ENCODE measurements around the gene MINAR1.

The MINAR1 gene, protein sequence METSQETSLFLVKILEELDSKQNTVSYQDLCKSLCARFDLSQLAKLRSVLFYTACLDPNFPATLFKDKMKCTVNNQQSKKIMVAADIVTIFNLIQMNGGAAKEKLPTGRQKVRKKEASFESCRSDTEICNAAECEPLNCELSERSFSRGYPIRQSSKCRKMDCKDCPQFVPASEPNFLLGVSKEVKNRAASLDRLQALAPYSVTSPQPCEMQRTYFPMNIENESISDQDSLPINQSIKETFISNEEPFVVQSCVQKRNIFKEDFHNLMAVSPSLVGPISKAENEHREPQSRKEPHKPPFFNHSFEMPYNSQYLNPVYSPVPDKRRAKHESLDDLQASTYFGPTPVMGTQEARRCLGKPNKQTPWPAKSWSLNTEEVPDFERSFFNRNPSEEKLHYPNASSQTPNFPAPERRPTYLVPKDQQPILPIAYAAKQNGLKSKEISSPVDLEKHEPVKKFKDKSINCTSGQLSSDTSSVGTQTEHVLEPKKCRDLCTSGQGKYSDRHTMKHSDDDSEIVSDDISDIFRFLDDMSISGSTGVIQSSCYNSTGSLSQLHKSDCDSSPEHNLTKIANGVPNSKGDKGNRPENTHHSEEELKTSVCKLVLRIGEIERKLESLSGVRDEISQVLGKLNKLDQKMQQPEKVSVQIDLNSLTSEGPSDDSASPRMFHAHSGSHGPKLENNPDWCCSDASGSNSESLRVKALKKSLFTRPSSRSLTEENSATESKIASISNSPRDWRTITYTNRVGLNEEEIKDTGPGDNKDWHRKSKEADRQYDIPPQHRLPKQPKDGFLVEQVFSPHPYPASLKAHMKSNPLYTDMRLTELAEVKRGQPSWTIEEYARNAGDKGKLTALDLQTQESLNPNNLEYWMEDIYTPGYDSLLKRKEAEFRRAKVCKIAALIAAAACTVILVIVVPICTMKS

DNA sequence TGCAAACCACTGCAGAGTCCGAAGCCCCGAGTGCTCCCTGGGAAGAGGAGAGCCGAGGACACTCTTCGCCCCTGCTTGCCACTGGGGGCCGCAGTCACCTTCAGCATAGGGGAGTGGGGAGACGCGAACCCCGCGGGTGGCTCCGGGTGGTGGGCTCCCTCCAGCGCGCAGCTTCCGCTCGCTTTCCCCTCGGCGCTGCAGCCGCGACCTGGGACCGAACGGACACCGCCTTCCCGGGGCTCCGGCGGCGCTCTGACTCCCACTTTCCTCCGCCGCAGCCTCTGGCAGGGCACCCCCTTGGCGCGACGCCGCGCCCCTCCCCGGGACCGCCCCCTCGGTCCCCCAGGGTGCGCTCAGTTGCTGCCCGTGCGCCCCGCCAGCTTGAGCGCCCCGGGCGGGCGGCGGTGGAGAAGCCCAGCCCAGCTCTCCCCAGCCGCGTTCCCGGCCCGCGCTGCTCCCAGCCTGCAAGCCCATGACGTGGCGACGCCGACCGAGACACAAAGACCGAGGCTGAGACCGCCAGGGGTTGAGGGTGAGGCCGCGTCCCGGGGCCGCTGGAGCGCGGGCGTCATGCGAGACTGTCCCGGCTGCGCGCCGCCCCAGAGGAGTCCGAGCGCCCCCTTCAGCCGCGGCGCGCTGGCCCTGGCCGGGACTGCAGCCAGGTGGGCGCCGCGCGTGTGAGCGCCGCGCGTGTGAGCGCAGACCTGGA, at the start of gene MINAR1:
Gene MINAR1, plus strand, starts transcription at position 701 of the 709 bp plus-strand sequence. CDS start 23,812 bp downstream, outside the sequence.
- H3K27me3 Mint-ChIP-seq (ENCODE audit: low read depth) = peaks cover 83% of the 10 kb centered on the region

DNA sequence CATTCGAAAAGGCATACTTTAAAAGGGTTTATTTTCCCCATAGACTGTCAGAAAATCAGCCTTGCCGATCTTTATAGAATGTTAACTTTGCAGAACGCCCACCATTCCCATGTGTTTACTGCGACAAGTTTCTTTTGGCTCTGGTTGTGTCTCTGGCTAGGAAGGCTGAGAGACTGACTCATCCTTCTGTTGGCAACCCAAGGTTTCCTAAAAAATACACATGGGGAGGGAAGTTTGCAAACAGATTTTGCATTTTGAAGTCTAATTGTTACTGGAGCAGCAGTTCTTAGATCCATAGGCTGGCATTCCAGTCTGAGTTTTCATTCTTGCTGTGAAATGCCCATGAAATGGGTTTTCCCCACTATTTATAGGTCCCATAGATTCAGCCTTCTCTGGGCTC, 37.9 kb upstream of the MINAR1 start:
- Mint-ChIP-seq H3K4me3 (no peak overlapping the region), H3K27me3 (ENCODE audit: low read depth) (no peaks in the 10 kb centered on the region), H3K27ac (no peak overlapping the region), H3K9me3 (no peaks in the 10 kb centered on the region), H3K4me1 (ENCODE audit: low read depth) (peaks cover 2% of the 10 kb centered on the region), H3K36me3 (ENCODE audit: low read depth) (peaks cover 2% of the 10 kb centered on the region)

More for the DNA sequence above, at the start of gene MINAR1:
- Mint-ChIP-seq H3K9me3 (no peaks in the 10 kb centered on the region), H3K4me1 (ENCODE audit: low read depth) (no peaks in the 10 kb centered on the region), H3K27ac (no peak within 1 kb of the TSS), H3K36me3 (ENCODE audit: low read depth) (no peaks in the 10 kb centered on the region), H3K4me3 (peak within 1 kb of the TSS; percentile 14)

- Mint-ChIP-seq H3K4me1 (ENCODE audit: low read depth) (peaks cover 2% of the 10 kb centered on the region), H3K27me3 (ENCODE audit: low read depth) (no peaks in the 10 kb centered on the region)
Measured at GRCh38 chr15:79396850-79397249, 35.3 kb upstream of the MINAR1 start.

DNA sequence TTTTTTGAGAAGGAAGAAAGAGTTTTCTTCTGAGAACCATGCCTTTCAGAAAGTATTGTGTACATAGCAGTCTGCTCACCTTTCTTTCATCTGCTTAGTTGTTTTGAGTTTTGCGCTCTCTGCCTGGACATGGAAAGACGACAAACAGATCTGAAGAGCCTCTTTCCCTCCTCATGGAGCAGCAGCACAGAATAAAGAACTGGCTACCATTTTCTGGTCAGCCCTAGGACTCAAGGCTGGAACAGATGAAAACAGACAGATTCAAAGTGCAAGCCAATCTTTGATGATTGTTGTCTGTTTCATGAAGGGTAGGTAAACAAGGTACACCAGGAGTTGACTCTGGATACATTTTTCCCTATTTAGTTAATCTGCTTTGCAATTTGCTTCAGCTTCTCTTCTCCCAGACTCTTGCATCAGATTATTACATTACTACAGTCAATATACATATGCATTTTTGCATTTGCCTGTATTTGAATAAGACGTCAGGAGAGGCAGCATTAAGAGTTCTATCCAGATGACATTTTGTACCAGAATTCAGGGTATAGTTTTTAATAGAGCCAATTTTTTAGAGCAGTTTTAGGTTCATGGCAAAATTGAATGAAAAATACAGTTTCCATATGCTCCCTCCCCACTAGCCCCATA, 34.7 kb upstream of the MINAR1 start:
- Mint-ChIP-seq H3K4me1 (ENCODE audit: low read depth) (peaks cover 2% of the 10 kb centered on the region), H3K27me3 (ENCODE audit: low read depth) (no peaks in the 10 kb centered on the region), H3K4me3 (no peak overlapping the region), H3K9me3 (no peaks in the 10 kb centered on the region), H3K27ac (no peak overlapping the region), H3K36me3 (ENCODE audit: low read depth) (peaks cover 2% of the 10 kb centered on the region)

More at GRCh38 chr15:79396850-79397249, 35.3 kb upstream of the MINAR1 start:
- Mint-ChIP-seq H3K4me3 (no peak overlapping the region), H3K9me3 (no peaks in the 10 kb centered on the region), H3K36me3 (ENCODE audit: low read depth) (peaks cover 2% of the 10 kb centered on the region), H3K27ac (no peak overlapping the region)

- Mint-ChIP-seq H3K36me3 (ENCODE audit: low read depth) (no peaks in the 10 kb centered on the region), H3K27me3 (ENCODE audit: low read depth) (no peaks in the 10 kb centered on the region), H3K27ac (no peak overlapping the region), H3K4me1 (ENCODE audit: low read depth) (peaks cover 2% of the 10 kb centered on the region), H3K4me3 (no peak overlapping the region), H3K9me3 (no peaks in the 10 kb centered on the region)
Measured at GRCh38 chr15:79399606-79400005, 32.5 kb upstream of the MINAR1 start.

DNA sequence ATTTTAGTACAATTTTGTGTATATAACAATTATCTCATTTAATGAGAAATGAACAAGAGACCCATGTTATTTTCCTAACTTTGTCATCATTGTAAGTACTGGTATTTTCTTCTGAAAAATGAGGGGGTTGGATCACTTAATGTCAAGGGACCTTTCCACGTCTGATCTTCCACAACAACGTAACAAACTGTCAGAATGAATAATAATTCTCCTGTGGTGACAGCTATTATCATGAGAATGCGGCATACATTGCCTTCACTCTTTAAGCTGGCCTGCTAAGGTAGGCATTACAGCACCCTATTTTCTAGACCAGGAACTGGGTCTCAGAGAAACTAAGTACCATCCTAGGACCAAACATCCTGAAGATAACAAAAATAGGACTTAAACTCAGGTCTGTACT, 31.5 kb upstream of the MINAR1 start:
- no peak overlapping the region for H3K4me3 Mint-ChIP-seq
- no peaks in the 10 kb centered on the region for H3K36me3 Mint-ChIP-seq (ENCODE audit: low read depth)
- no peak overlapping the region for H3K27ac Mint-ChIP-seq
- H3K4me1 Mint-ChIP-seq (ENCODE audit: low read depth) = peaks cover 2% of the 10 kb centered on the region
- no peaks in the 10 kb centered on the region for H3K9me3 Mint-ChIP-seq
- H3K27me3 Mint-ChIP-seq (ENCODE audit: low read depth) = no peaks in the 10 kb centered on the region

DNA sequence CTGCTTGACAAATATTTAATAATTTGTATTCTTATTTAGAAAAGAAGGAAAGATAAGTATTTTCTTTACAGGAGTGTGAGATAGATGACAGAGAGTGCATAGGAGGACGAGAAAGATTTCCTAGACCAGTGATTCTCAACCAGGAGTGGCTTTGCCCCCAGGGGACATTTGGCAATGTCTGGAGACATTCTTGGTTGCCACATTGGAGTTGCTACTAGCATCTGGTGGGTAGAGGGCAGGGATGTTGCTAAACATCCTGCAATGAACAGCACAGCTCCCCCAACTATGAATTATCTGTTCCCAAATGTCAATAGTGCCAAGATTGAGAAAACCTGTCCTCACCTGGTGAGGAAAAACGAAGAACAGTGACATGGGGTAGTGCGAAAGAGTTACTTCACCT, 30.8 kb upstream of the MINAR1 start:
- no peak overlapping the region for H3K27ac Mint-ChIP-seq
- H3K4me1 Mint-ChIP-seq (ENCODE audit: low read depth) = peaks cover 2% of the 10 kb centered on the region
- no peak overlapping the region for H3K4me3 Mint-ChIP-seq
- H3K27me3 Mint-ChIP-seq (ENCODE audit: low read depth) = no peaks in the 10 kb centered on the region
- H3K9me3 Mint-ChIP-seq = no peaks in the 10 kb centered on the region
- no peaks in the 10 kb centered on the region for H3K36me3 Mint-ChIP-seq (ENCODE audit: low read depth)

- H3K27ac Mint-ChIP-seq = no peak overlapping the region
- no peak overlapping the region for H3K4me3 Mint-ChIP-seq
- no peaks in the 10 kb centered on the region for H3K9me3 Mint-ChIP-seq
- H3K4me1 Mint-ChIP-seq (ENCODE audit: low read depth) = no peaks in the 10 kb centered on the region
- H3K27me3 Mint-ChIP-seq (ENCODE audit: low read depth) = no peaks in the 10 kb centered on the region
- no peaks in the 10 kb centered on the region for H3K36me3 Mint-ChIP-seq (ENCODE audit: low read depth)
Measured at GRCh38 chr15:79402136-79402535, 30.0 kb upstream of the MINAR1 start.

DNA sequence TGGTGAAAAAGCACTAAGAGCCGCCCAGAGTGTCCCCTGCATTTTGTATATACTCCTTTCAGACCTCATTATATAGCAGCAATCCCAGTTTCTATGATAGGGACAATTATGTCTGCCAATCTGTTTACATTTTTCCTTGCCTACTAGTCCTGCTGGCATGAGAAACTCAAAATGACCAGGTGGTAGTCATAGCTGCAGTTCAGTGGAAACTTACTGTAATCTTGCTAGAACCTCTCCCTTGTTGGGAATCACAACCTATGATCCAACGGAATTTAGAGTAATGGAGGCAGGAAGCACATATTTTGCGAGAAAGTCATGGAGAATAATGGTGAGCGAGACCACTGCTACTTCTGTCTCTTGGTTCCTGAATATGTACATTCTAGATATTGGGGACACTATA, 28.6 kb upstream of the MINAR1 start:
- no peak overlapping the region for H3K27ac Mint-ChIP-seq
- no peaks in the 10 kb centered on the region for H3K4me1 Mint-ChIP-seq (ENCODE audit: low read depth)
- H3K9me3 Mint-ChIP-seq = no peaks in the 10 kb centered on the region
- H3K4me3 Mint-ChIP-seq = no peak overlapping the region
- H3K27me3 Mint-ChIP-seq (ENCODE audit: low read depth) = no peaks in the 10 kb centered on the region
- H3K36me3 Mint-ChIP-seq (ENCODE audit: low read depth) = no peaks in the 10 kb centered on the region

GRCh38 chr15:79406210-79406609, 25.9 kb upstream of the MINAR1 start:
- H3K4me3 Mint-ChIP-seq = no peak overlapping the region
- H3K27ac Mint-ChIP-seq = no peak overlapping the region
- H3K9me3 Mint-ChIP-seq = no peaks in the 10 kb centered on the region

GRCh38 chr15:79408041-79408440, 24.1 kb upstream of the MINAR1 start:
- H3K36me3 Mint-ChIP-seq (ENCODE audit: low read depth) = no peaks in the 10 kb centered on the region
- no peaks in the 10 kb centered on the region for H3K9me3 Mint-ChIP-seq
- H3K27me3 Mint-ChIP-seq (ENCODE audit: low read depth) = no peaks in the 10 kb centered on the region
- no peak overlapping the region for H3K4me3 Mint-ChIP-seq
- no peak overlapping the region for H3K27ac Mint-ChIP-seq
- no peaks in the 10 kb centered on the region for H3K4me1 Mint-ChIP-seq (ENCODE audit: low read depth)

More at GRCh38 chr15:79406210-79406609, 25.9 kb upstream of the MINAR1 start:
- H3K27me3 Mint-ChIP-seq (ENCODE audit: low read depth) = no peaks in the 10 kb centered on the region
- H3K36me3 Mint-ChIP-seq (ENCODE audit: low read depth) = no peaks in the 10 kb centered on the region
- H3K4me1 Mint-ChIP-seq (ENCODE audit: low read depth) = no peaks in the 10 kb centered on the region

DNA sequence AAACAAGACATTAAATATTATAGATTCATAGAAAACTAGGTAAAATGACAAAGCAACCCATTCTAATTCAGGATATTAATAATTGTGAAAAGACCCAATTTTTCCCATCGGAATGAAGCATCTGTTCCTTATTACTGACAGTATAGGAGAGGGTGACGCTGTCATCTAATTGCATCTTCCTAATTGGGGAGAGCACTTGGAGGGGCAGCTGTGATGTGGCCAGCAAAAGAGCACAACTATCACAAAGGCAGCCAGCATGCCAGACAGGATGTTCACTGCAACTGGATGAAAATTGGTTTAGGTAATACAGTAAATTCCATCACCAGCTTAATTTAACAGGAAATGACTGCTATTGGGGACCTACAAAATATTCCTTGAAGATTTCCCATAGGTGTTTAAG, 21.9 kb upstream of the MINAR1 start:
- Mint-ChIP-seq H3K9me3 (no peaks in the 10 kb centered on the region), H3K4me1 (ENCODE audit: low read depth) (no peaks in the 10 kb centered on the region), H3K36me3 (ENCODE audit: low read depth) (no peaks in the 10 kb centered on the region), H3K4me3 (no peak overlapping the region), H3K27me3 (ENCODE audit: low read depth) (no peaks in the 10 kb centered on the region), H3K27ac (no peak overlapping the region)

DNA sequence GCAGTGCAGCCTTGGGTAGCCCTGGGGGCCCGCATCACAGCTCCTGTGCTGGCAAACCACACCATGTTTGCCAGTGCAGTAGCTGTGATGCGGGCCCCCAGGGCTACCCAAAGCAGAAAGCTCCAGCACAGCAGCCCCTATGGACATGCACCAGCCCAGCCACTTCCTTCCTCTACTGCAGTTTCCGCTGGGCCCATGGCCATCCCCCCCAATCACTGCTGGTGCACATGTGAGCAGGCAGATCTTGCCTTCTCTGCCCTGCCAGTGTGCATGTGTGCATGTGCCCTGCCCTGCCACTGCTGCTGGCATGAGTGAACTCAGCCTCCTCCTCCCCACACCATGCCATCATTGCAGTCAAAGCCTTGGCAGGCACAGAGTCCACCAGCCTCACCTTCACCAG, 20.1 kb upstream of the MINAR1 start:
- Mint-ChIP-seq H3K27ac (no peak overlapping the region), H3K4me3 (no peak overlapping the region), H3K9me3 (no peaks in the 10 kb centered on the region), H3K36me3 (ENCODE audit: low read depth) (no peaks in the 10 kb centered on the region), H3K4me1 (ENCODE audit: low read depth) (no peaks in the 10 kb centered on the region), H3K27me3 (ENCODE audit: low read depth) (no peaks in the 10 kb centered on the region)

DNA sequence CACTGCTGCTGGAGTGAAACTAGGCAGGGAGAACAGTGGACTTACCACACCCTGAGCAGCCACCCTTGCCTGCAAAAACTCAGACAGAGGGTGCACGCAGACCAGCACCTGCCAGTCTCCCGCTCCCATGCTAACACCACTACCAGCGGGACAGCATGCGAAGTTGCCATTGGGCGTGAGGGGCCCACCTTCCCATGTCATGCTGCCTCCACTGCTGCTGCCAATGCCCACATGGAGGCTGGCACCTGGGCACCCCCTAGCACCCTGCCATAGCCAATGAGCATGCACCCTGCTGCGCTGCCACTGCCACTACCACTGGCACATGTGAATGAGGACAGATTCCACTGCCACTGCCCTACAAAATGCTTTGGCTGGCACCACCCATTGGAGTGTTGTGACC, 19.7 kb upstream of the MINAR1 start:
- no peaks in the 10 kb centered on the region for H3K9me3 Mint-ChIP-seq
- no peaks in the 10 kb centered on the region for H3K36me3 Mint-ChIP-seq (ENCODE audit: low read depth)
- H3K4me3 Mint-ChIP-seq = no peak overlapping the region
- H3K4me1 Mint-ChIP-seq (ENCODE audit: low read depth) = no peaks in the 10 kb centered on the region
- no peaks in the 10 kb centered on the region for H3K27me3 Mint-ChIP-seq (ENCODE audit: low read depth)
- H3K27ac Mint-ChIP-seq = no peak overlapping the region
